ENCODE data around the gene SMARCD1. TPM values are rescaled to one million over a fixed set of nuclear protein-coding genes. Genes with fewer than 3 reads are reported as not detected.

Gene SMARCD1
- total RNA-seq, 1 experiment from 2014 or later = 152 TPM

DNA sequence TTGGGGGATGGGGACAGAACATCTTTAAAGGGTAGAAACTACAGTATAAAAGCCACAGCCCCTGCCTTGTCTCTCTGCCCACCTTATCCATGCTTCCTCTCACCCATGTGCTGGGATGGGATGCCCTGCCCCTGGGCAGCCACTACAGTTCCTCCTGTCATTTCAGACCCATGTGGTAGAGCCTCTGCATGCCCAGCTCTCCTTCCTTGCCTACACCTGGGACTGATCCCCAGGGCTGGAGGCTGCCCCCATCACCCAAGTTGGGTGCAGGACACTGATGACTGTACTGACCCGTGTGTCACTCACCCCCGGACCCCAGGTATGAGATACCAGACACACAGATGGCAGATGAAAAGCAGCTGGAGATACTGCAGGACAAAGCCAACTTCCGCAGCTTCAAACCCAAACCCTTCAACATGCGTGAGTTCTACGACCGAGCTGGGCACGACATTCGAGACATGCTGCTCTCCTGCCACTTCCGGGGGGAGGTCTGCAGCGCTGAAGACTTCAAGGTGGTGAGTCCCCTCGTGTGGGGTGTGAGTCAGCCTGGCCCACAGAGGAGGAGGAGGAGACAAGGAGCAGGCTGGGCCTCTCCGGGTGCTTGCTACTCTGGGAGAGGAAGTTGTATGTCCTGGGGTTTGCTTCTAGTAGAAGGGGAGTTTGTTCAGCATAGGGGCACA, 25.6 kb upstream of the SMARCD1 start:
- Histone ChIP-seq H4K8ac (replicated peaks; ENCODE audit: insufficient read length, low read depth, low read length) (no peak overlapping the region), H3T11ph (ENCODE audit: low read length) (no peak overlapping the region), H2AK5ac (ENCODE audit: insufficient read length, low read length) (no peak overlapping the region), H3K14ac (ENCODE audit: insufficient read depth, low read length) (no peak overlapping the region; the same call in 1 of the 2 replicates), H2BK5ac (ENCODE audit: insufficient read length, low read length) (no peak overlapping the region), H4K91ac (ENCODE audit: insufficient read length, low read depth, low read length) (no peak overlapping the region), H3K4me2 (ENCODE audit: insufficient read depth, insufficient read length, low read length) (no peak overlapping the region), H3K9me3 (ENCODE audit: control insufficient read depth, low read depth, low read length) (no peaks in the 10 kb centered on the region), H2BK15ac (ENCODE audit: low read depth, low read length) (no peak overlapping the region), H3K4me1 (ENCODE audit: insufficient read depth, low read length) (no peaks in the 10 kb centered on the region), H3K23ac (ENCODE audit: insufficient read length, low read depth, low read length) (no peak overlapping the region), H3K4ac (ENCODE audit: low read depth, low read length) (no peak overlapping the region), H3K9ac (ENCODE audit: extremely low read depth, insufficient read length, low read length) (no peak overlapping the region), H4K20me1 (ENCODE audit: control insufficient read depth, insufficient read depth, insufficient read length) (no peaks in the 10 kb centered on the region), H3K27me3 (ENCODE audit: insufficient read depth, low read length) (peaks cover 32% of the 10 kb centered on the region; the same call in 1 of the 2 replicates), H3K23me2 (ENCODE audit: insufficient read length, low read depth, low read length, poor library complexity, severe bottlenecking) (peaks cover 3% of the 10 kb centered on the region), H3K79me1 (ENCODE audit: insufficient read depth, low read depth, low read length, poor library complexity, severe bottlenecking) (no peaks in the 10 kb centered on the region), H2BK120ac (ENCODE audit: low read depth, low read length, poor library complexity, severe bottlenecking) (no peak overlapping the region), H3K79me2 (ENCODE audit: insufficient read depth, low read length) (no peaks in the 10 kb centered on the region), H3K56ac (ENCODE audit: insufficient read length, low read depth, low read length) (no peak overlapping the region), H3K27ac (ENCODE audit: insufficient read length, low read depth, low read length) (no peak overlapping the region), H4K5ac (ENCODE audit: insufficient read length, low read depth, low read length) (no peak overlapping the region), H3K18ac (ENCODE audit: insufficient read length, low read depth, low read length) (no peak overlapping the region), H2AFZ (ENCODE audit: low read length) (no peak overlapping the region), H2BK20ac (ENCODE audit: low read depth, low read length, poor library complexity, severe bottlenecking) (no peak overlapping the region), H2BK12ac (ENCODE audit: insufficient read length, low read depth, low read length) (no peak overlapping the region)
- peaks cover 91% of the 10 kb centered on the region for H3K27me3 Mint-ChIP-seq (ENCODE audit: low read depth)
- H3K4me3 Mint-ChIP-seq = peak overlapping the region in 1 of 2 experiments; percentile 28; a peak in 1 of 5 replicates
- TF ChIP-seq, protein P1, sequence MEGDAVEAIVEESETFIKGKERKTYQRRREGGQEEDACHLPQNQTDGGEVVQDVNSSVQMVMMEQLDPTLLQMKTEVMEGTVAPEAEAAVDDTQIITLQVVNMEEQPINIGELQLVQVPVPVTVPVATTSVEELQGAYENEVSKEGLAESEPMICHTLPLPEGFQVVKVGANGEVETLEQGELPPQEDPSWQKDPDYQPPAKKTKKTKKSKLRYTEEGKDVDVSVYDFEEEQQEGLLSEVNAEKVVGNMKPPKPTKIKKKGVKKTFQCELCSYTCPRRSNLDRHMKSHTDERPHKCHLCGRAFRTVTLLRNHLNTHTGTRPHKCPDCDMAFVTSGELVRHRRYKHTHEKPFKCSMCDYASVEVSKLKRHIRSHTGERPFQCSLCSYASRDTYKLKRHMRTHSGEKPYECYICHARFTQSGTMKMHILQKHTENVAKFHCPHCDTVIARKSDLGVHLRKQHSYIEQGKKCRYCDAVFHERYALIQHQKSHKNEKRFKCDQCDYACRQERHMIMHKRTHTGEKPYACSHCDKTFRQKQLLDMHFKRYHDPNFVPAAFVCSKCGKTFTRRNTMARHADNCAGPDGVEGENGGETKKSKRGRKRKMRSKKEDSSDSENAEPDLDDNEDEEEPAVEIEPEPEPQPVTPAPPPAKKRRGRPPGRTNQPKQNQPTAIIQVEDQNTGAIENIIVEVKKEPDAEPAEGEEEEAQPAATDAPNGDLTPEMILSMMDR (conservative IDR thresholded peaks at IDR 0.05) = no peak
- DNase-seq = no peak
- H3K4me1 Mint-ChIP-seq = peaks cover 16 to 22% of the 10 kb centered on the region in 2 experiments
- no peaks in the 10 kb centered on the region; a peak in 1 of 7 replicates for H3K36me3 Mint-ChIP-seq (ENCODE audit: insufficient read depth in 1 of 3, low read depth in 3 of 3)
- H3K9me3 Mint-ChIP-seq = peaks cover 0 to 2% of the 10 kb centered on the region in 2 experiments; a peak in 1 of 5 replicates
- WGBS (ENCODE audit: extremely low coverage, insufficient read length, low lambda C conversion rate) = no CpG with 5 or more reads among the region's 12 CpGs
- H3K27ac Mint-ChIP-seq = no peak overlapping the region

Measured in H9 (cell line).